K562 (cell line): ENCODE results near the gene BMI1. TPM values are rescaled to one million over a fixed set of nuclear protein-coding genes. Genes with fewer than 3 reads are reported as not detected.
A peak's percentile ranks its signal among the peaks of the same experiment; 100 is the strongest.

Experiments used
- ADNP ChIP-seq: fragments of 200-800 bp; sonication (Bioruptor generic); IDR thresholded peaks from 2 replicates; pipeline ENCODE4 v1.6.1; 2016; ENCODE audit warnings: missing genetic modification characterization, missing compliant biosample characterization
- ARNT ChIP-seq, 2 experiments: fragments of 450-650 bp; IDR thresholded peaks; 2 replicates each; pipeline ENCODE4 v1.6.1; 2016; ENCODE audit warnings: mild to moderate bottlenecking in 1 of 2
- BDP1 ChIP-seq: IDR thresholded peaks from 3 replicates; pipeline ENCODE4 v1.6.1; 2011; ENCODE audit not compliant: insufficient read length, insufficient read depth
- CREBBP ChIP-seq: IDR thresholded peaks from one replicate; pipeline ENCODE4 v1.6.1; 2012; ENCODE audit warnings: low read depth, mild to moderate bottlenecking, control low read depth, inconsistent platforms, low read length
- EZH2 ChIP-seq: IDR thresholded peaks from 2 replicates; pipeline ENCODE4 v1.6.1; 2012; ENCODE audit warnings: low read depth, mild to moderate bottlenecking, inconsistent platforms, low read length, borderline replicate concordance
- FOXP1 ChIP-seq: sonication (generic); formaldehyde crosslinking; IDR thresholded peaks from 2 replicates; pipeline ENCODE4 v1.8.0; 2022; ENCODE audit warnings: mild to moderate bottlenecking, missing genetic modification reagents
- NEUROD1 ChIP-seq: fragments of 150-350 bp; IDR thresholded peaks from 2 replicates; pipeline ENCODE4 v1.6.1; 2014; ENCODE audit warnings: borderline replicate concordance, low read length, low read depth; ENCODE audit not compliant: partially characterized antibody
- POLR3A ChIP-seq: IDR thresholded peaks from 2 replicates; pipeline ENCODE4 v1.6.1; 2011; ENCODE audit warnings: borderline replicate concordance, mild to moderate bottlenecking, moderate library complexity; ENCODE audit not compliant: insufficient read length, insufficient read depth; ENCODE audit errors: extremely low read depth
- TAF7 ChIP-seq: fragments of 450-650 bp; IDR thresholded peaks from 2 replicates; pipeline ENCODE4 v1.6.1; 2016; ENCODE audit warnings: missing genetic modification characterization, missing compliant biosample characterization
- TBP ChIP-seq: optimal IDR thresholded peaks from 2 replicates; pipeline ENCODE3; 2011; ENCODE audit warnings: low read depth, low read length, improper control_type of control experiment
- YY1 ChIP-seq, 3 experiments: IDR thresholded peaks; 2 replicates each; pipeline ENCODE4 v1.6.1; 2011; ENCODE audit warnings: low read length in 2 of 3, mild to moderate bottlenecking in 2 of 3, moderate library complexity in 2 of 3, borderline replicate concordance in 1 of 3, control low read depth in 1 of 3, low read depth in 1 of 3; ENCODE audit not compliant: insufficient read depth in 3 of 3, insufficient replicate concordance in 2 of 3, control insufficient read depth in 1 of 3, insufficient read length in 1 of 3; ENCODE audit errors: extremely low read depth in 1 of 3
- ZNF76 ChIP-seq: fragments of 250-450 bp; sonication (Bioruptor Pico); IDR thresholded peaks from 2 replicates; pipeline ENCODE4 v1.4.0; 2020; ENCODE audit warnings: mild to moderate bottlenecking, moderate library complexity, borderline replicate concordance
- ZZZ3 ChIP-seq: fragments of 450-650 bp; IDR thresholded peaks from 2 replicates; pipeline ENCODE4 v1.6.1; 2016; ENCODE audit warnings: antibody characterized with exemption, mild to moderate bottlenecking, moderate library complexity
- polyA plus RNA-seq, 8 experiments: library from polyadenylated mRNA; depleted of rRNA in 4 of 8; stranded (reverse) in 5 of 8; unstranded in 3 of 8; fragments of >200 nt; fragmentation: Nextera tagmentation in 2 of 8; fragmentation: Illumina TruSeq in 1 of 8; extraction: Ambion mirVana in 2 of 8; extraction: Trizol in 1 of 8; gene quantifications; 2 replicates each; pipeline versions ENCODE4 v1.2.1 to v1.2.3, GENCODE V29; 2011 to 2014; ENCODE audit warnings: inconsistent platforms in 1 of 8, missing spikeins in 1 of 8
- total RNA-seq, 7 experiments: library from RNA; depleted of rRNA in 6 of 7; stranded (reverse); fragments of >200 nt in 6 of 7; fragmentation: Illumina TruSeq in 2 of 7; extraction: Trizol in 2 of 7; gene quantifications; 2 replicates each; pipeline versions ENCODE4 v1.2.1 to v1.2.3, GENCODE V29; 2011 to 2021; ENCODE audit warnings: low replicate concordance in 1 of 7
- TF ChIP-seq, protein P1 (sequence below): sonication (generic); formaldehyde crosslinking; IDR thresholded peaks from 2 replicates; pipeline ENCODE4 v1.8.0; 2022; ENCODE audit warnings: missing genetic modification reagents, mild to moderate bottlenecking, borderline replicate concordance
- TF ChIP-seq, protein P2 (sequence below), 2 experiments: fragments of 450-650 bp; IDR thresholded peaks; 2 replicates each; pipeline ENCODE4 v1.6.1; 2016; ENCODE audit warnings: mild to moderate bottlenecking in 2 of 2, borderline replicate concordance in 1 of 2, low read depth in 1 of 2, moderate library complexity in 1 of 2

The BMI1 gene
- total and polyA plus RNA-seq, 9 of the 15 experiments (the other 6 are each of a cell fraction or from before 2014, with no cell fraction given) = 21.4 to 103 (median 70.8) TPM

DNA sequence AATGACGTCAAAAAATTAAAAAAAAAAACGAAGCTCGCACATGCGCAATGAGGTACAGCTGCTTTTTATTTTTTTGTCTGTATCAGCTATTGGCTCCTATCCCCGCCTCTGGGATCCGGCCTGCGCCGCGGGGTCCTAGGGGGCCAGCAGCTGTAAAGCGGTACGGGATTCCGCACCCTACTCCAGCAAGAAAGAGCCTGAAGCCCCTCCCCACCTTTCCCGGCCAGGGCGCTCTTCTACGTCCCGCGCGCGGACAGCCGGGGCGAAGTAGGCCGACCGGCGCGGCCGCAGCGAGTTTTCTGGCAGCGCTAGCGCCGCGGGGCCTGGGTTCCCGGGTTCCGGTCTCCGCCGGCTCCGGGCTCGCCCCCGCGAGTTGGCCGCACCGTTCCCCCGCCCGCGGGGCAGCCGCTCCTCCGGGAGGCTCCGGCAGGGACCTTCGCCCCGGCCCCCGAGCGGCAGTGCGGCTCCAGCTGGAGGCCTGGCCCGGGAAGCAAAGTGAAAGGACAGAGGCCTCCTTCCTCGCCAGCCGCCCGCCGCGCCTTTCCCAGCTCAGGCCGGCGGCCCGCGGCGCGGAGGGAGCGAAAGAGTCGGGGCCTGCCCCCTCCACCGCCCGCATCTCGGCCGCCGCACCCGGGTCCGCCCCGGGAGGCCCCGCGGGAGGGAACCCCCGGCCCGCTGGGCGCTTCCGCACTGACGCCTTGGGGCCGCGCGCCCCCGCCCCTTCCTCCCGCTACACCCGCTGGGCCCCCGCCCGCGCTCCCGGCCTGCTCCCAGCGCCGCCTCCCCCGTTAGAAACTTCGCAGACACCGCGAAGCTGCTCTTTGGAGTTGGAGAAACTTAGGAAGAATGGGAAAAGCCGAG is 19.7 kb downstream of the BMI1 start (continued):
- TF ChIP-seq, protein P1, sequence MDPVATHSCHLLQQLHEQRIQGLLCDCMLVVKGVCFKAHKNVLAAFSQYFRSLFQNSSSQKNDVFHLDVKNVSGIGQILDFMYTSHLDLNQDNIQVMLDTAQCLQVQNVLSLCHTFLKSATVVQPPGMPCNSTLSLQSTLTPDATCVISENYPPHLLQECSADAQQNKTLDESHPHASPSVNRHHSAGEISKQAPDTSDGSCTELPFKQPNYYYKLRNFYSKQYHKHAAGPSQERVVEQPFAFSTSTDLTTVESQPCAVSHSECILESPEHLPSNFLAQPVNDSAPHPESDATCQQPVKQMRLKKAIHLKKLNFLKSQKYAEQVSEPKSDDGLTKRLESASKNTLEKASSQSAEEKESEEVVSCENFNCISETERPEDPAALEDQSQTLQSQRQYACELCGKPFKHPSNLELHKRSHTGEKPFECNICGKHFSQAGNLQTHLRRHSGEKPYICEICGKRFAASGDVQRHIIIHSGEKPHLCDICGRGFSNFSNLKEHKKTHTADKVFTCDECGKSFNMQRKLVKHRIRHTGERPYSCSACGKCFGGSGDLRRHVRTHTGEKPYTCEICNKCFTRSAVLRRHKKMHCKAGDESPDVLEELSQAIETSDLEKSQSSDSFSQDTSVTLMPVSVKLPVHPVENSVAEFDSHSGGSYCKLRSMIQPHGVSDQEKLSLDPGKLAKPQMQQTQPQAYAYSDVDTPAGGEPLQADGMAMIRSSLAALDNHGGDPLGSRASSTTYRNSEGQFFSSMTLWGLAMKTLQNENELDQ (CRISPR knock-in tag) = no peak
- TF ChIP-seq ZNF76 (0 out of 2 replicates have a peak, but pooled peaks have one; percentile 10), EZH2 (no peak), CREBBP (no peak), ADNP (tag) (no peak), BDP1 (no peak), FOXP1 (0 out of 2 replicates have a peak, but pooled peaks have one; percentile 38), ARNT (IDR thresholded peaks at IDR 0.05) (no peak), TBP (peak; percentile 74), ZZZ3 (no peak), POLR3A (no peak), YY1 (IDR thresholded peaks at IDR 0.05; ENCODE audit: borderline replicate concordance in 1 of 3, control insufficient read depth in 1 of 3, extremely low read depth in 1 of 3, insufficient read depth in 3 of 3, insufficient read length in 1 of 3, insufficient replicate concordance in 2 of 3, low read depth in 1 of 3, low read length in 2 of 3) (peak in 1 of 3 experiments; percentile 33), TAF7 (tag) (0 out of 2 replicates have a peak, but pooled peaks have one; percentile 37), NEUROD1 (no peak)
- TF ChIP-seq, protein P2, sequence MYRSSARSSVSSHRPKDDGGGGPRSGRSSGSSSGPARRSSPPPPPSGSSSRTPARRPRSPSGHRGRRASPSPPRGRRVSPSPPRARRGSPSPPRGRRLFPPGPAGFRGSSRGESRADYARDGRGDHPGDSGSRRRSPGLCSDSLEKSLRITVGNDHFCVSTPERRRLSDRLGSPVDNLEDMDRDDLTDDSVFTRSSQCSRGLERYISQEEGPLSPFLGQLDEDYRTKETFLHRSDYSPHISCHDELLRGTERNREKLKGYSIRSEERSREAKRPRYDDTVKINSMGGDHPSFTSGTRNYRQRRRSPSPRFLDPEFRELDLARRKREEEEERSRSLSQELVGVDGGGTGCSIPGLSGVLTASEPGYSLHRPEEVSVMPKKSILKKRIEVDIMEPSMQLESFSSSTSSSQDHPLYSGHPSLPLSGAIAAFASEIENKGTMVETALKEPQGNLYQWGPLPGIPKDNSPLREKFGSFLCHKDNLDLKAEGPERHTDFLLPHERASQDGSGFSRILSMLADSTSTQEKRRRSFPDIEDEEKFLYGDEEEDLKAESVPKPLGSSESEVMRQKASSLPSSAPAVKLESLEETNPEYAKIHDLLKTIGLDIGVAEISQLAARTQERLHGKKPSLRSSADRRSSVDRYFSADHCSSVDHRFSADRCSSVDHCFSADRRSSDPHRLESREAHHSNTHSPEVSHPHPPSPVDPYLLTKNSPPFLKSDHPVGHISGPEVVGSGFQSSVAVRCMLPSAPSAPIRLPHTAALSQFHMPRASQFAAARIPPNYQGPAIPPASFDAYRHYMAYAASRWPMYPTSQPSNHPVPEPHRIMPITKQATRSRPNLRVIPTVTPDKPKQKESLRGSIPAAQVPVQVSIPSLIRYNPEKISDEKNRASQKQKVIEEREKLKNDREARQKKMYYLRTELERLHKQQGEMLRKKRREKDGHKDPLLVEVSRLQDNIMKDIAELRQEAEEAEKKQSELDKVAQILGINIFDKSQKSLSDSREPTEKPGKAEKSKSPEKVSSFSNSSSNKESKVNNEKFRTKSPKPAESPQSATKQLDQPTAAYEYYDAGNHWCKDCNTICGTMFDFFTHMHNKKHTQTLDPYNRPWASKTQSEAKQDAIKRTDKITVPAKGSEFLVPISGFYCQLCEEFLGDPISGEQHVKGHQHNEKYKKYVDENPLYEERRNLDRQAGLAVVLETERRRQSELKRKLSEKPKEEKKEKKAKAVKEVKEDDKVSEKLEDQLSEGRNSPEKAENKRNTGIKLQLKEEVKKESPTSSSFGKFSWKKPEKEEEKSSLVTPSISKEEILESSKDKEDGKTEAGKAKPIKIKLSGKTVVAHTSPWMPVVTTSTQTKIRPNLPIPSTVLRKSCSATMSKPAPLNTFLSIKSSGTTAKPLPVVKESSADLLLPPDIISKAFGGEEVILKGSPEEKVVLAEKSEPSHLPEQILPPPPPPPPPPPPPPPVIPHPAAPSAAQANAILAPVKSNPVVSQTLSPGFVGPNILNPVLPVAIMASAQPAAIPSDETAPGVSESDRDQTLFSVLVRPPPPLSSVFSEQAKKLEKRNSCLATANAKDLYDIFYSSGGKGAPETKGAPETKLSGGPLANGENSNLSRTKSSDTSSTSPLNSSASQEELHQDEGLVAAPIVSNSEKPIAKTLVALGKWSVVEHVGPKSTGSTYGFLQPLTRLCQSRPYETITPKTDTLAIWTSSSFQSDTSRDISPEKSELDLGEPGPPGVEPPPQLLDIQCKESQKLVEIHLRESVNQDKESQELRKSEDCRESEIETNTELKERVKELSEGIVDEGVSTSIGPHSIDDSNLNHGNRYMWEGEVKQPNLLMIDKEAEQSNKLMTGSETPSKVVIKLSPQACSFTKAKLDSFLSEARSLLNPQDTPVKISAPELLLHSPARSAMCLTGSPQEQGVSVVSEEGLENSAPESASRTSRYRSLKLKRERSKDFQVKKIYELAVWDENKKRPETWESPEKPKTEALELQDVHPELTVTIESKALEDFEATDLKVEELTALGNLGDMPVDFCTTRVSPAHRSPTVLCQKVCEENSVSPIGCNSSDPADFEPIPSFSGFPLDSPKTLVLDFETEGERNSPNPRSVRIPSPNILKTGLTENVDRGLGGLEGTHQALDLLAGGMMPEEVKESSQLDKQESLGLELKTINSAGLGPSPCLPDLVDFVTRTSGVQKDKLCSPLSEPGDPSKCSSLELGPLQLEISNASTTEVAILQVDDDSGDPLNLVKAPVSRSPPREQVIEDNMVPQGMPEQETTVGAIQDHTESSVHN (IDR thresholded peaks at IDR 0.05; ENCODE audit: borderline replicate concordance in 1 of 2, low read depth in 1 of 2) = no peak
